ENCODE results near the gene TEAD1. TPM values are rescaled to one million over a fixed set of nuclear protein-coding genes. Genes with fewer than 3 reads are reported as not detected.

TEAD1 gene
- total and polyA plus RNA-seq, 2 donors (not counting 3 experiments of a cell fraction or from before 2014, with no cell fraction given), result 15.3 to 49.0 TPM

DNA sequence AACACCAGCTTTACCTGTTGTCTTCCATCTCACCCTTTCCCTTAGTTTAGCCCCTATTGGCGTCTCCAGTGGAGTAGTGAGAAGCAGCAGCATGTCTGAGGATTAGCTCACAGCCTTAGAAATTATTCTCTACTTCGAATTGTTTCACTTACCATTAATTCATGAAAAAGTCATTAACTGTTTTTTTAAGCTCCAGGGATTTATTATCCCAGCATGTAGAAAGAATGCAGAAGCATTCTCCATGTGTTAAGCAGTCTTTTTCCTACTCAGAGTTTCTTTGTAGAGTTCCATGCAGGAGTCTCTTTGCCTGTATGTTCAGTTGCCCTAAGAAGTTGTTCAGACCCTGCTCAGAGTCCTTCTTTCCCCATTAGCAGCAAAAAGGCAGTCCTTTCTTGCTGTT, 197.0 kb downstream of the TEAD1 start:
- Histone ChIP-seq H3K27me3 (ENCODE audit: control insufficient read depth in 2 of 2, insufficient read depth in 2 of 2, low read length in 2 of 2) (no peaks in the 10 kb centered on the region), H3K9me1 (replicated peaks; ENCODE audit: control insufficient read depth, extremely low read depth, insufficient read depth, low read length) (no peaks in the 10 kb centered on the region), H3K27ac (ENCODE audit: insufficient read depth, low read depth, low read length) (no peak overlapping the region), H2AFZ (ENCODE audit: low read depth, low read length) (no peak overlapping the region), H3K4me1 (ENCODE audit: control insufficient read depth, extremely low read depth, insufficient read depth, low read length) (no peaks in the 10 kb centered on the region), H3K4me2 (ENCODE audit: insufficient read depth, low read length) (no peak overlapping the region), H3K9ac (replicated peaks; ENCODE audit: extremely low read depth, insufficient read depth, low read length) (no peak overlapping the region), H3K9me3 (replicated peaks; ENCODE audit: control insufficient read depth, insufficient read depth, low read length) (no peaks in the 10 kb centered on the region), H3K36me3 (ENCODE audit: control insufficient read depth in 2 of 2, extremely low read depth in 1 of 2, insufficient read depth in 2 of 2, low read length in 2 of 2) (peaks cover 0 to 2% of the 10 kb centered on the region in 2 experiments), H4K20me1 (replicated peaks; ENCODE audit: control insufficient read depth, extremely low read depth, insufficient read depth, low read length) (no peaks in the 10 kb centered on the region), H3K4me3 (replicated peaks in 1 of 3; ENCODE audit: insufficient read depth in 1 of 3, low read depth in 1 of 3, low read length in 3 of 3) (no peak overlapping the region), H3K79me2 (ENCODE audit: control insufficient read depth, insufficient read depth, low read length) (no peaks in the 10 kb centered on the region)
- ChIA-PET POLR2A (no interaction called here), CTCF (interaction anchor here (0.9 to 5.2 kb wide), 6 partner anchors 9 to 540 kb away, joined by 4 to 26 read pairs (median 6); no protein-coding TSS in a partner anchor)
- dilution Hi-C loops (cut with MboI; ENCODE audit: extremely low pct_ligation_motif_present, low sequenced_read_pairs) (no loop called here), intact Hi-C loops (cut with micrococcal nuclease) (no loop called here)
- no TSS peak for BruUV-seq (replicated peaks)
- FAIRE-seq, result no peak
- no peak for TF ChIP-seq MYC (IDR thresholded peaks at IDR 0.05; ENCODE audit: low read depth, low read length)
- no peak for TF ChIP-seq EZH2 (IDR thresholded peaks at IDR 0.05; ENCODE audit: borderline replicate concordance, low read depth, low read length, severe bottlenecking)
- TF ChIP-seq POLR2AphosphoS5 (IDR thresholded peaks at IDR 0.05; ENCODE audit: insufficient read depth, low read depth, low read length), result no peak
- no peak for TF ChIP-seq FOS (IDR thresholded peaks at IDR 0.05; ENCODE audit: borderline replicate concordance, insufficient read depth, low read length)
- TF ChIP-seq, protein P1, sequence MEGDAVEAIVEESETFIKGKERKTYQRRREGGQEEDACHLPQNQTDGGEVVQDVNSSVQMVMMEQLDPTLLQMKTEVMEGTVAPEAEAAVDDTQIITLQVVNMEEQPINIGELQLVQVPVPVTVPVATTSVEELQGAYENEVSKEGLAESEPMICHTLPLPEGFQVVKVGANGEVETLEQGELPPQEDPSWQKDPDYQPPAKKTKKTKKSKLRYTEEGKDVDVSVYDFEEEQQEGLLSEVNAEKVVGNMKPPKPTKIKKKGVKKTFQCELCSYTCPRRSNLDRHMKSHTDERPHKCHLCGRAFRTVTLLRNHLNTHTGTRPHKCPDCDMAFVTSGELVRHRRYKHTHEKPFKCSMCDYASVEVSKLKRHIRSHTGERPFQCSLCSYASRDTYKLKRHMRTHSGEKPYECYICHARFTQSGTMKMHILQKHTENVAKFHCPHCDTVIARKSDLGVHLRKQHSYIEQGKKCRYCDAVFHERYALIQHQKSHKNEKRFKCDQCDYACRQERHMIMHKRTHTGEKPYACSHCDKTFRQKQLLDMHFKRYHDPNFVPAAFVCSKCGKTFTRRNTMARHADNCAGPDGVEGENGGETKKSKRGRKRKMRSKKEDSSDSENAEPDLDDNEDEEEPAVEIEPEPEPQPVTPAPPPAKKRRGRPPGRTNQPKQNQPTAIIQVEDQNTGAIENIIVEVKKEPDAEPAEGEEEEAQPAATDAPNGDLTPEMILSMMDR (IDR thresholded peaks at IDR 0.05; ENCODE audit: extremely low read depth in 1 of 2, insufficient read depth in 1 of 2, low read depth in 1 of 2, low read length in 2 of 2), result no peak
- no peak for TF ChIP-seq GATA2 (IDR thresholded peaks at IDR 0.05; ENCODE audit: insufficient read depth, insufficient read length, low read depth, low read length)
- TF ChIP-seq, protein P2, sequence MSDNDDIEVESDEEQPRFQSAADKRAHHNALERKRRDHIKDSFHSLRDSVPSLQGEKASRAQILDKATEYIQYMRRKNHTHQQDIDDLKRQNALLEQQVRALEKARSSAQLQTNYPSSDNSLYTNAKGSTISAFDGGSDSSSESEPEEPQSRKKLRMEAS (IDR thresholded peaks at IDR 0.05; ENCODE audit: insufficient read depth, insufficient read length), result no peak
- TF ChIP-seq POLR2A (IDR thresholded peaks at IDR 0.05; ENCODE audit: low read depth, low read length), result no peak
- TF ChIP-seq JUN (IDR thresholded peaks at IDR 0.05; ENCODE audit: borderline replicate concordance, insufficient read depth, insufficient read length, low read depth), result no peak
- DNase-seq (ENCODE audit: low read depth, low spot score), result no peak
